HK-2 (cell line): ENCODE data around the gene ADAMTS4.
A peak's percentile ranks its signal among the peaks of the same experiment; 100 is the strongest.
"Not testable (repeated sequence)": the region's sequence is repeated elsewhere in the genome, so short reads cannot be mapped to it uniquely, and the experiment has no call there.

Experiments
- DNase-seq: peaks from one replicate; pipeline ENCODE4 v3.0.0-alpha.2; 2018; ENCODE audit not compliant: unreplicated experiment

The ADAMTS4 gene, protein sequence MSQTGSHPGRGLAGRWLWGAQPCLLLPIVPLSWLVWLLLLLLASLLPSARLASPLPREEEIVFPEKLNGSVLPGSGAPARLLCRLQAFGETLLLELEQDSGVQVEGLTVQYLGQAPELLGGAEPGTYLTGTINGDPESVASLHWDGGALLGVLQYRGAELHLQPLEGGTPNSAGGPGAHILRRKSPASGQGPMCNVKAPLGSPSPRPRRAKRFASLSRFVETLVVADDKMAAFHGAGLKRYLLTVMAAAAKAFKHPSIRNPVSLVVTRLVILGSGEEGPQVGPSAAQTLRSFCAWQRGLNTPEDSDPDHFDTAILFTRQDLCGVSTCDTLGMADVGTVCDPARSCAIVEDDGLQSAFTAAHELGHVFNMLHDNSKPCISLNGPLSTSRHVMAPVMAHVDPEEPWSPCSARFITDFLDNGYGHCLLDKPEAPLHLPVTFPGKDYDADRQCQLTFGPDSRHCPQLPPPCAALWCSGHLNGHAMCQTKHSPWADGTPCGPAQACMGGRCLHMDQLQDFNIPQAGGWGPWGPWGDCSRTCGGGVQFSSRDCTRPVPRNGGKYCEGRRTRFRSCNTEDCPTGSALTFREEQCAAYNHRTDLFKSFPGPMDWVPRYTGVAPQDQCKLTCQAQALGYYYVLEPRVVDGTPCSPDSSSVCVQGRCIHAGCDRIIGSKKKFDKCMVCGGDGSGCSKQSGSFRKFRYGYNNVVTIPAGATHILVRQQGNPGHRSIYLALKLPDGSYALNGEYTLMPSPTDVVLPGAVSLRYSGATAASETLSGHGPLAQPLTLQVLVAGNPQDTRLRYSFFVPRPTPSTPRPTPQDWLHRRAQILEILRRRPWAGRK

GRCh38 chr1:161198897-161199431, at the start of gene ADAMTS4:
ADAMTS4 (minus strand) TSS chr1:161199054; CDS start chr1:161198627, 427 bp downstream.
- no peak for DNase-seq

GRCh38 chr1:161244888-161245287, 46.0 kb upstream of the ADAMTS4 start:
- DNase-seq, result no peak

- DNase-seq, result no peak
Observed at GRCh38 chr1:161242313-161242712, 43.5 kb upstream of the ADAMTS4 start.

DNA sequence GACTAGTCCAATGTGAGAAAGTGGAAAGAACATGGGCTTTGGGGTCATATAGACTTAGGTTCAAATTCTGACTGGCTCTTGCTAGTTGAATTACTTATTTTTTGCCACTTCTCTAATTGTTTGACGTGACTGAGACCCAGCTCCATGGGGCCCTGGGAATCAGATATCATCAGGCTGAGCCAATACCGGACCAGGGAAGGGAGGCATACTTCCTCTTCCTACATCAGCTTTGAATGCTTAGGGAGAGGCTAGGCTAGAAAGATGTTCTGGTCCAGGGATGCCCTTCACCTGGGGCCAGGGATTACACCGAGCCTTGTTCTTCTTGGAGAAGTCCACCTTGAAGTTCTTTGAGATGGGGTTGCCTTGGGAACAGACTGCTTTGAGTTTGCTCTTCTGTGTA, 42.8 kb upstream of the ADAMTS4 start:
- DNase-seq, result no peak

DNA sequence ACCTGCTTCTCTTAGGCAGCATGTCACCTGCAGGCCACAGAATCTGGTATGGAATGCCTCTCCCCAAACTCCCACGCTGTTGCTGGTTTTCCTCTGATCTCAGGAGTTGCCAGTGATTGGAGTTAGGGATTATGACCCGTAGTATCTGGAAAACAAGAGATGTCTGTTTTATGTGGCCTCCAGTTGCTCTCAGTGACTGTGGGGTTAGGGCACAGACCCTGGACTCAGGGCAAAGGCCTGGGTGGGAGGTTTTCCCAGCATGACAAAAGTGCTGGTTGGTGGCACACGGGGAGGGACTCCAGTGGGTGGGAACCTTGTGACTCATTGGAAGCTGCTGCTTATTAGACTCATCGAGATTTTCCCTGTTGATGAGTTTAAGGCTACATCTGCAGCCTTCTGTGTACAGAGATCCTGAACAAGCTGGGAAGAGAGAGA, 39.2 kb upstream of the ADAMTS4 start, which contains the start of gene NR1I3:
Gene NR1I3, minus strand, starts transcription at position 165 of the 435 bp plus-strand sequence. CDS start 1,638 bp downstream, outside the sequence.
- no peak for DNase-seq

DNA sequence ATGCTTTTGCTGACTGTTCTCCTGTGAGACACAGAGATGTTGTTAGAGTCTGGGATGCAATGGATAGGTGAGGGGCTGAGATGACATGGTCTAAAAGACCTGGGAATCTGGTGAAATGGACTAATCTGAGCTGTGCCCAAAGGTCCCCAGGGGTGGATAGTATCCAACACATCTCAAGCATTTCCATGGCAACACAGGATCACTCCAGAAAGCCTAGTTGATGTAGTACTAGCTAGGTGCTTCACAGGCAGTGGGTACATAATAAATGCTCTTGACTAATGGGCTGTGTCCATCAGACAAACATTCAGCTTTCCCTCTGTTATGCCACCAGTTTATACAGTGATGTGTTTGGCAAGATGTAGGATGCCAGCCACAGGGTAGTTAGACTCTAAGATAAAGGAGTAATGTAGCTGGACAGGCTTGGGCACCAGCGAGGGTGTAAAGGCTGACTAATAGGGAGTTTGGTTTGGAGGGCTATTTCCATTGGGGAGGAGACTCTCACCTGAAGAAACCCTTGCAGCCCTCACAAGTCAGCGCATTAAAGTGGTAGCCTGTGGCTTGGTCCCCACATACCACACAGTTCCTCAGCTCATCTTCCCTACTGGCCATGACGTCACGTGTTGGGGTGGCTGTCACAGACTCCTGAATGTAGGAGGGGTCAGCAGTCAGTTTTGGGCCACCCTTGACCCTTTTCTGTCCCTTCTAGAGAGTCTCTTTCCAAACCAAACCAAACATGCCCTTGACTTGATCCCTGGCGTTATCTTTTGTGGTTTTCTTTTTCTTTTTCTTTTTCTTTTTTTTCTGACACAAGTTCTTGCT, 37.3 kb upstream of the ADAMTS4 start:
- no peak for DNase-seq

- no peak for DNase-seq
Observed at GRCh38 chr1:161233102-161233501, 34.2 kb upstream of the ADAMTS4 start.

DNA sequence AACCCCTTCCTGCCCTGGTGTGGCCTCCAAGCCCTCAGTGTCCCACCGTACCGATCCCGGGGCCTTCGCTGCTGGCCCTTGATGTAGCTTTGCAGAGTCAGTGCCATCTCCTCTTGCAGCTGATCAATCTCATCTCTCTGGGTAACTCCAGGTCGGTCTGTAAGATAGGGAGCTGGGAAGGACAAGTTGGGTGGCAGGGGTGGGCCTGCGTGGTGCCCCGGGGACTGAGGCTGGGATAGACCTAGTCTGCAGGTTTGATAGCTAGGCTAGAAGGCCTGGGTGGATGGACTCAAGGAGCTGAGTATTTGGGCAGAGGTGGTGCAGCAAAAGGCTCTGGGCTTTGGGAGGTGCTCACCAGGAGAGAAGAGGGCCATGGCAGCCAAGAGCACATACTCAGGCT, 31.9 kb upstream of the ADAMTS4 start:
- no peak for DNase-seq

- DNase-seq, result no peak
Observed at GRCh38 chr1:161229896-161230295, 31.0 kb upstream of the ADAMTS4 start.

DNA sequence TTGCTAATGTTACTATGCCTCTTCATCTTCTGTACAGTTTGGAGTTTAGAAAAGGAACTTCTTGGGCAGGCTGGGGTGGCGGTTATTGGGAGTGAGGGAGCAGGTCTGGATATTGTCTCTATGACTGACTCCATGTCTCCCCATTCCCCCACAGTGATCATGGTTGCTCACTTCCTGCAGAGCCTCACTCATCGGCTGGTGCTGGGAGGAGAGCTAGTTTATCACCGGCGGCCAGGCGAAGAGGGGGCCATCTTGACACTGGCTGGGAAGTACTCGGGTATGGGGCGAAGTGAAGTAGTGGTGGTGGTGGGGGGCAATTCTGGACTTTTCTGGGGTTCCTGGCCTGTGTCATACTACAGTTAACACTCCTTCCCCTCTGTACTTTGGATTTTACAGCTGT, 29.2 kb upstream of the ADAMTS4 start:
- no peak for DNase-seq

DNA sequence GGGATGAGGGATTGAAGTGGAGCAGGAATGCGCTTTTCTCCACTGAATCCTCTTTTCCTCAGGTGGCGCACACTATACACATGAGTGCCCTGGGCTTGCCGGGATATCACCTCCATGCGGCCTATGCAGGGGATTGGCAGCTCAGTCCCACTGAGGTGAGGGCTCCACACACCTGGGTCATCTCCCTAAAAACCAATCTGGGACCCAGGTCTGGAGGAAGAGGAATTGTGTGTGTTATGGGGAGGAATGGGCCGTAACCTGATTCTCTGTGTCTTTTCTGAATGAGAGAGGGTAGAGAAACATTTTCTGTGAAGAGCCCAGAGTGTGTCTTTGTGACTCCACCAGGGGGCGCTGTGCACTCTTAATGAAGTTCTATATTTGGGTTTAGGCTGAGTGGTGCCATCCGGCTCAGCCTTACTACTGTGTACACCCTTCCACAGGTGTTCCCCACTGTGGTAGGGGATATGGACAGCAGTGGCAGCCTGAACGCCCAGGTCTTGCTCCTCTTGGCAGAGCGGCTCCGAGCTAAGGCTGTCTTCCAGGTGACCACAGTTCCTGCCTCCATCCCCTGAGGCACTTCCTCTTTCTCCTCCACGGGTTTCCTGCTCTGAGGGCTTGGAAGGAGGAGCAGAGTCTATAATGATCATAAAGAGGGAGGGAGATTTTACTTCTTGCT, 28.5 kb upstream of the ADAMTS4 start:
- peak; percentile 73 for DNase-seq

GRCh38 chr1:161226759-161227158, 27.9 kb upstream of the ADAMTS4 start:
- DNase-seq, result no peak

DNA sequence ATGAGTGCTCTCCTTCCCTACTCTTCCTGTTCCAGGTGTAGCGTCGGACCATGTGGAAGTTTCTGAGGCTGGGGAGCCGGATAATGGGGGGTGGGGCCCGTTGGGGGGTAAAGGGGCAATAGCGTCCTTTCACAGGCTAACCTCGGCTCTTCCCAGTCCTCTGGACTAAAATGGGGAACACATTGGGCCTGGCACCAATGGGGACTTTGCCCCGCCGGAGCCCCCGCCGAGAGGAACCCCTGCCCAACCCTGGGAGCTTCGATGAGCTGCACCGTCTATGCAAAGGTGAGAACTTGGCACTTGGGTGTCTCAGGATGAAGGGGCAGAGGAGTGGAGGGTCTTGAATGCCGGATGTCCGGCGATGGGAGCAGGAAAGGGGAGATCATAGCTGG, 27.5 kb upstream of the ADAMTS4 start:
- peak; percentile 18 for DNase-seq

DNA sequence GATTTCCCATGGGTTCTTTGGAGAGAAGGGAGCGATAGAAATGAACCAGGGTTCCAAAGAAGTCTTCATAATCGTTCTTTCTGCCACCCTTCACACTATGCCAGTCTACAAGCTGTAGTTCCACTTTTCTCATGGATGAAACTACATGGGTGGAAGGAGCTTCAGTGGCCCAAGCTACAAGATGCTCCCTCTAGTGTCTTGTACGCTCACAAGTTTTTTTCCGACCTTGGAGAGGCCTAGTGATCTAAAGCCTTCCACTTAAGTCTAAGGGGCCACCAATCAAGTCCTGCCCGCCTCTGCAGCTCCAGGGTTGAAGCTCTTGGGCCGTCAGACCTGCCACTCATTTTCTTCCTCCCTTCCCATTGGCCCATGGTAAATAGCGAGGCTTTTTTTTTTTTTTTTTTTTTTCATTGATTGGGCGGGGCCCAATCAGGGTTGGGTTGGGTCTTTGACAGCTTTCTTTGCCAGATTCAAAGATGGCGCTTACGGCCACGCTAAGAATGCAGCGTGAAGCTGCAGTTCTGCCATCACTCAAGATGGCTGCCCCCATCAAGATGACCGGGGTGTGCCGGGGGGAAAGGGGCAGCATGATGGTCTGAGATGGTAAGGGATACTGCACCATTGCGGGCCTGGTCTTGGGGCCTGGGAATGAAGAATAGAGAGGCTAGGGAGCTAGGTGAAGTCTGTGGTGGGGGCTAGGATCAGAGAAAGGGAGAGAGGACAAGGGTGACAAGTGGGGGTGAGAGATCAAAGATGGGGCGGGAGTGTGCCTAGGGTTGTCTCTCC, 26.9 kb upstream of the ADAMTS4 start, which contains the start of gene TOMM40L:
Gene TOMM40L, plus strand, starts transcription at position 527 of the 786 bp plus-strand sequence. CDS start 430 bp downstream, outside the sequence.
- peak; percentile 89 for DNase-seq

DNA sequence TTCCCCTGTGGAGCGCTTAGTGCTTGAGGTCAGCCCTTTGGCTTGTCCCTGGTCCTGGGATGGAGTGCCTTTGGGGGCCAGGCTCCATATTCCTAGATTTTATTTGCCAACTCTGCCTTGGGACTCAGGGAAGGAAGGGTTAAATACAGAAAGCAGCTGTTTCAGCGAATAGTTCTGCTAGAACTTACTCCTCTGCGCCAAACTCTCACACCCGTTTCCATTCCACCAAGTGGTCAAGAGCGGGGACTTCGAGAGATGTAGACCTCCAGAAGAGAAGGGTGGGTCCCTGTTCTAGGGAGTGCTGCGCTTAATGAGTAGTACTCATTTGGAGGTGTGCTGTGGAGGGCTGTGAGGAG, 26.3 kb upstream of the ADAMTS4 start:
- DNase-seq, result no peak

GRCh38 chr1:161224695-161225087, 25.8 kb upstream of the ADAMTS4 start:
- DNase-seq, result not testable (repeated sequence)

GRCh38 chr1:161223805-161224694, 25.2 kb upstream of the ADAMTS4 start:
- DNase-seq, result no peak

GRCh38 chr1:161222175-161223019, 23.5 kb upstream of the ADAMTS4 start:
- no peak for DNase-seq
